ENCODE results near the gene UBQLN4.
"Not testable (repeated sequence)": the region's sequence is repeated elsewhere in the genome, so short reads cannot be mapped to it uniquely, and the experiment has no call there.

The UBQLN4 gene

DNA sequence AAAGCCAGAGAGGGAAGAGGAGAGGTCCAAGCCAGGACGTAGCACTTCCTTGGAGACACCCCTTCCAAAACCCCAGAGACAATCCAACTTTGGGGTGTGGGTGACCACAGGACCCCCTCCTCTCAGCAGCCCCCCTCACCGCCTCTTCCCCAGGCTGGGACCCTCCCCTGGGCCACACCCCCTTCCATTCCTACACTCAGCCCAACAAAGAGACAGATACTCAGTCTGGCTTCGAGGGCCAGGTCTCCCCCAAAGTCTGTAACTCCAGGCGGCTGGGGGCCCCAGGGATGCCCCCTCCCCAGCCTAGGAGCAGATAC is 27.2 kb upstream of the UBQLN4 start:
- FAIRE-seq: no peak

DNA sequence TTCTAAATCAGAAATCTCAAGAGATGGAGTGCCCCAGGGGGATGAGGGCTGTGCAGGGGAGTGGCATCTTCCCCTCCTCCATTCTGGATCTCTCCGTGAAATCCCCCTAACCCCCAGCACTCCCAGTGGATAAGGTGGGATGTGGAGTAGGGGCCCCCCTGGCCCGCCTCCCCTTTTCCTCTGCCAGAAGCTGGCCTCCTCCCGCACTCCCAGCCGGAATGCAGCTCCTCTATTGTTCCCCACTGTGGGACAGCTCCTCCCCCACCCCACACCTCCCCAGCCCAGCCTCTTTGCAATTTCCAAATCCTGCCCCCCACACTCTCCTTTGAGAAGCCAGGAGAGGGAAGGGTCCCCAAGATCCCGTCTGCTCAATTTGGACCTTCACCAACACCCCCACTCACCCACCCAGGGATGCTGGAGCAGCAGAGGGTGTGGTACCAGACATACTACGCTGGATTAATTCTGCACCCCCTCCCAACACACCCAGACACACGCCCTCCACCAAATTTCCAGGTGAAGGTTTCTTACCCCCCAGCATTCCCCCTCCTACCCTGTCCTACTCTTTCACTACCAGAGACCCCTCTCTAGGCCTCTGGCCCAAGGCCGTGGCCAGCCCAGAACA is 26.8 kb upstream of the UBQLN4 start:
- FAIRE-seq: no peak

DNA sequence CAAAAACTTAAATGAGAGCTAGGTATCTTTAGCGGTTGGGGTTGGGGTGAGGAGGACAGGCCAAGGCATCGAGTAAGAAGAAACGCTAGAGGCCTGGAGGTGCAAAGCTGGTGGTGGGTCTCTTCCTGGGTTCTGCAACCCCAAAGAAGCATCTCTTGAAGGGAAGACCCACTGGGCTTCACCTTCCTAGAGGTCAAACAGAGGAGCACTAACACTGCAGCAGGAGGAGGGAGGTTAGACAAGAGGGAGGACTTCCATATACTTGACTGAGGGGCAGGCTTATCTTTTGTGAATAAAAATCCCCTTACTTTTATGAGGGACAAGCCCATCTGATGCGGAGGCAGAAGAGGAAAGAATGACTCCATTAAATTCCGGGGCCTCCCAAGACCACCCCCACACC is 26.2 kb upstream of the UBQLN4 start:
- FAIRE-seq: no peak

DNA sequence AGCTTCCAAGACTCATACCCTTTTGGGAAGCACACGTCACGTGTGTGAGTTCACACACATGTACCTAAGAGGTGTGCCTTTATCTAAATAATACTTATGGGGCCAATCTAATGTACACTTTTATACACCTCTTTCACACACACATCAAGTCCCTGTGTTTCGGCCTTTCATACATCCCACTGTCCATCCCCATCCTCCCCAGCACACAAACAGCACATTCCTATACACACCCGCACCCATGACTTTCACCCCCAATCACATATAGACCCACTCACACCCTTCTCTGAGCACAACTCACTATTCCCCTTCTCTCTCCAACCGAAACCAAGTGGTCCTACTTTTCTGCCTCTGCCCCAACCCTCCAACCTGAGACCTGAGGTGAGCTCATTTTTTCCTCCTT is 25.1 kb upstream of the UBQLN4 start:
- FAIRE-seq: no peak

- no peak for FAIRE-seq
These were observed 23.8 kb upstream of the UBQLN4 start for GRCh38 chr1:156077430-156077760.

- no peak for FAIRE-seq
These were observed 23.2 kb upstream of the UBQLN4 start for GRCh38 chr1:156076609-156077429.

- FAIRE-seq: no peak
These were observed 22.2 kb upstream of the UBQLN4 start for GRCh38 chr1:156075775-156076204.

DNA sequence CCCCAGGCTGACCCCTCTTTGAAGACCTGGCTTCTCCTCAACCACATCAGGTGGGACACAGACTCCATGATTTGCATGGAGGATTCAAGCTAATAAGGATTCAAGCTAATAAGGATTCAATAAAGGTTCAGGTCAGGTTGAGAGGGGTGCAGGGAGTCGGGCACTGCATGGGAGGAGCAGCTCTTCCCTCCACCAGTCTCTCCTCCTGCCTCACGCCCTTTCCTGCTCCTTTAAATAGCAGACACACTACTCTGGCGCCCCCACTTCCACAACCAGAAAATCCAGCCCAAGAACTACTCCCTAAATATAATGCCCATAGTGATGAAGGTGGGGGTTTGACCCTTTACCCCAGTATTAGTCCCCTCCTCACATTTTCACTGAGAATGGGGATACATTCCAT is 21.6 kb upstream of the UBQLN4 start:
- FAIRE-seq: no peak

GRCh38 chr1:156074661-156075060 is 21.1 kb upstream of the UBQLN4 start:
- no peak for FAIRE-seq

- no peak for FAIRE-seq
These were observed 20.1 kb upstream of the UBQLN4 start for GRCh38 chr1:156073740-156074139.

GRCh38 chr1:156073110-156073687 is 19.6 kb upstream of the UBQLN4 start:
- FAIRE-seq: no peak

GRCh38 chr1:156072251-156072650 is 18.7 kb upstream of the UBQLN4 start:
- no peak for FAIRE-seq

DNA sequence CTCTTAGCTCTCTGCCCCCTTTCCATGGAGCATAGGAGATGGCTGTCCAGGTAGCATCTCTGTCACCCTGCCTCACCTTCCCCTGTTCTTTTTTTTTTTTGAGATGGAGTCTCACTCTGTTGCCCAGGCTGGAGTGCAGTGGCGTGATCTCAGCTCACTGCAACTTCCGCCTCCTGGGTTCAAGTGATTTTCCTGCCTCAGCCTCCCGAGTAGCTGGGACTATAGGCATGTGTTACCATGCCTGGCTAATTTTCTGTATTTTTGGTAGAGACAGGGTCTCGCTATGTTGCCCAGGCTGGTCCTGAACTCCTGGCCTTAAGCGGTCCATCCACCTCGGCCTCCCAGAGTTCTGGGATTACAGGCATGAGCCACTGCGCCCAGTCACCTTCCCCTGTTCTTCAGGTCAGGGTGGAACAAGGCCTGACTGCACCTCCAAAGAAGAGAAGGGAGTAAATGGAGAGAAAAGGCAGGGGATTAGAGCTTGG is 17.8 kb upstream of the UBQLN4 start:
- FAIRE-seq: not testable (repeated sequence)

GRCh38 chr1:156070548-156070947 is 16.9 kb upstream of the UBQLN4 start:
- no peak for FAIRE-seq

DNA sequence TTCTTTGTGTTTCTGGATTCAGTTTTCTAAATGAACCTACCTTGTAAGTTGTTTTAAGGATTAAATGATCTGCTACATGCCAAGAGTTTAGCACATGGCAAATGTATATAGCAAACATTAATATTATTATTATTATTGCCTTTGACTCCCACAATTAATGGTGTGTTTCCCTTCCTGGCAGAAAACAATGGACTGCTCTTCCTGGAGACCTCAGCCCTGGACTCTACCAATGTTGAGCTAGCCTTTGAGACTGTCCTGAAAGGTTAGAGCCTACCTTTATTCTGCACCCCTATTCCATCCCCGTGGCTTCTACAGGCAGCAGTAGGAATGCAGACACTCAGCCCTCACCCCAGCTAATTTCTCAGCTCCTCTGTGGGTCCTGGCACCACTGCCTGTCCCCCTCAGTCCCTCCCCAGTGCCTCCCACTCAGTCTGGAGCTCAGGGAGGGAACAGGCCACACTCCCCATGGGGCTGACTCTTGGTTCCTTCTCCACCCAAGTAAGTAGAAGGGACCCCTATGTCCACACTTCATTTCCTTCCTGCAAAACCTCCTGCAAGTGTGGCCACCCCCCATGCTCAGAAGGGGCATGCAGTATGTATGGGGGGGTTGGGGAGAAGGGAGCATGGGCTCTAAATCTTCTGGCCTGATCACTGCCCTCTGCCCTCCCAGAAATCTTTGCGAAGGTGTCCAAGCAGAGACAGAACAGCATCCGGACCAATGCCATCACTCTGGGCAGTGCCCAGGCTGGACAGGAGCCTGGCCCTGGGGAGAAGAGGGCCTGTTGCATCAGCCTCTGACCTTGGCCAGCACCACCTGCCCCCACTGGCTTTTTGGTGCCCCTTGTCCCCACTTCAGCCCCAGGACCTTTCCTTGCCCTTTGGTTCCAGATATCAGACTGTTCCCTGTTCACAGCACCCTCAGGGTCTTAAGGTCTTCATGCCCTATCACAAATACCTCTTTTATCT is 16.2 kb upstream of the UBQLN4 start:
- FAIRE-seq: no peak

DNA sequence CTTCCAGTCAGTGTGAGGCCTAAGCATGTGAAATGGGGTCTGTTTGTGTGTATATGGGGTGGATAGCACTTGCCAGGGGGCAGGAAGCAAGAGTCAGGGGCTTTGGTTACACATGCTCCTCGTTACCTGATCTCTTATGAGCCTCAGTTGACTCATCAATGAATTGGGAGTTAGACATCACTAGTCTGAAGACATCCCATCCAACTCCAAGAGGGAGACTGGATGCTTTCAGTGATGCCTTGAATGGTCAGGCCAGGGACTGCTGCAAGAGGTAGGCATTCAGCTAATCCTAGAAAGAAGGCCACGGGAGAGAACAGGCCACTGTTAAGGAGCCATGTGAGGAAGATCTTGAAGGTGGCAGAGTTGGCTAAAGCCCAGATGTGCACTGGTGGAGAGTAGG is 13.7 kb upstream of the UBQLN4 start:
- FAIRE-seq: no peak

GRCh38 chr1:156065871-156066270 is 12.3 kb upstream of the UBQLN4 start:
- no peak for FAIRE-seq

- FAIRE-seq: no peak
These were observed 11.6 kb upstream of the UBQLN4 start for GRCh38 chr1:156065212-156065611.

DNA sequence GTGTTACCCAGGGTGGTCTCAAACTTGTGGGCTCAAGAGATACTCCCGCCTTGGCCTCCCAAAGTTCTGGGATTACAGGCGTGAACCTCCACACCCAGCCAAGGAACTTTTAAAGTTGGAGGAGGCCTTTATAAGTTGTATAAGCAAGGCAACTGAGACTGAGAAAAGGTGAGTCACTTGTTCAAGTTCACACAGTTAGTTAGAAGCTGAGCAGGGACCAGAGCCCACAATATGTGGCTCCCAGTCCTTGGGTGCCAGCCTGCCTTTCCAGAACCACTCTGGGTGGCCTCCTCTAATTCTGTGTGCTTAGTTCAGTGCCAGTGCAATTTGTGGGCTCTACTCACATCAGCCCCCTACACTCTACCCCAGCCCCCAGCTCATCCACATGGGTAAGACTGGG is 11.0 kb upstream of the UBQLN4 start:
- no peak for FAIRE-seq

DNA sequence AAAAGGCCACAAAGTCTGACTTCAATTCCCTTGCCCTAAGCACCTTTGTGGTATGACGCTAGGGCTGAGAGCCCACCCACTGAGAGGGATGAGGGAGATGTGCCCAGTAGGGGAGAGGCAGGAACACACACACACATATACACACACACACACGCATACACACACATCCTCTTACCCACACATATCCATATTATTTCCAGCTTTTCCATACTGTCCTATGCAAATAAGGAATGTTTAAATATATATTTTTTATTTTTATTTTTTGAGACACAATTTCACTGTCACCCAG is 10.3 kb upstream of the UBQLN4 start:
- no peak for FAIRE-seq

GRCh38 chr1:156062189-156062588 is 8.6 kb upstream of the UBQLN4 start:
- FAIRE-seq: no peak

DNA sequence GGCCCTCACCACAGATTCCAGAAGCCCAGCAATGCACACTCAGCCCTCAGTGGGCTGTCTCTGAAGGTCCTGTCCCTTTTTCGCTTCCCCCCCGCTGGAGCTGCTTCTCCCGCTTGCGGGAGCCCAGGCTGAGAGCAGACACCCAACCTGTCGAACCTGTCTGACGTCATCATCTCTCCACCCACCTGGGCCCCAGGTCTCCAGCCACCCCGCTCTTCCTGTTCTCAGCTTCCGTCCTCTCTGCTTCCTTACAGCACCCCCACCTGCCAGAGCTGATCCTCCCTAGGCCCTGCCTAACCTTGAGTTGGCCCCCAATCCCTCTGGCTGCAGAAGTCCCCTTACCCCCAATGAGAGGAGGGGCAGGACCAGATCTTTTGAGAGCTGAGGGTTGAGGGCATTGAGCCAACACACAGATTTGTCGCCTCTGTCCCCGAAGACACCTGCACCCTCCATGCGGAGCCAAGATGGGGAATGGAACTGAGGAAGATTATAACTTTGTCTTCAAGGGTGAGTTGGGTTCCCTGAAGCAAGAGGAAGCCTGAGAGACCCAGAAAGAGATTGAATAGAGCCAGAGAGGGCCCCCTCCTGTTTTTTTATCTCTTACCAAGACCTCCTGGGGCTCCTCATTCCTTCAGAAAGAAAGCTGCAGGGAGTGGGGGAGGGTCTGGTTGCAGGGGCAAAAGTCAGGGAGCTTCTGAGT is 7.5 kb upstream of the UBQLN4 start, which contains the start of gene RAB25:
Gene RAB25 (plus strand): TSS at position 224 of the 700 bp plus-strand sequence. CDS start 241 bp downstream, at position 465.
- no peak for FAIRE-seq

Data from colon (tissue), 2 donors.